IMR-90 (cell line): ENCODE measurements around the gene NCLN. TPM values are rescaled to one million over a fixed set of nuclear protein-coding genes. Genes with fewer than 3 reads are reported as not detected.

Experiments used
- ATAC-seq: fragments of 200-7000 bp; cut with Tn5 transposase; 2 replicates; pipeline ENCODE4 v1.9.1; 2020; ENCODE audit warnings: low read depth, mild to moderate bottlenecking, moderate library complexity
- BruUV-seq: library from RNA; stranded (reverse); fragments of 400-500 nt; replicated peaks from 2 replicates; lab custom pipeline; 2021; lab: Mats Ljungman, UMichigan
- CTCF ChIA-PET: fragments of 300-600 bp; formaldehyde crosslinking; extraction: SDS; loops from one replicate; lab custom pipeline; 2021; ENCODE audit warnings: antibody characterized with exemption; lab: Yijun Ruan, JAX
- POLR2A ChIA-PET: fragments of 300-600 bp; sonication (Branson Sonifier 250); formaldehyde crosslinking; loops from one replicate; lab custom pipeline; 2022; ENCODE audit warnings: antibody characterized with exemption; ENCODE audit not compliant: unreplicated experiment; lab: Charles Lee
- DNase-seq: peaks from one replicate; pipeline ENCODE4 v3.0.0; 2013
- H2AFZ ChIP-seq: replicated peaks from 2 replicates; pipeline ENCODE3; 2013; ENCODE audit warnings: low read length, mild to moderate bottlenecking; ENCODE audit not compliant: poor library complexity
- H2AK5ac ChIP-seq: 2 replicates; pipeline ENCODE4 v1.6.1; 2013; ENCODE audit warnings: low read depth, low read length, inconsistent platforms
- H2AK9ac ChIP-seq: replicated peaks from 2 replicates; pipeline ENCODE3; 2013; ENCODE audit warnings: mild to moderate bottlenecking, low read depth, low read length, moderate library complexity; ENCODE audit not compliant: poor library complexity
- H2BK120ac ChIP-seq: 2 replicates; pipeline ENCODE4 v1.6.1; 2013; ENCODE audit warnings: low read depth, low read length, inconsistent platforms
- H2BK15ac ChIP-seq: 3 replicates; pipeline ENCODE4 v1.6.1; 2013; ENCODE audit warnings: low read depth, low read length, inconsistent platforms
- H2BK20ac ChIP-seq: 2 replicates; pipeline ENCODE4 v1.6.1; 2013; ENCODE audit warnings: low read depth, mild to moderate bottlenecking, inconsistent platforms, low read length, moderate library complexity
- H2BK5ac ChIP-seq: 2 replicates; pipeline ENCODE4 v1.6.1; 2013; ENCODE audit warnings: mild to moderate bottlenecking, low read depth, low read length, inconsistent platforms; ENCODE audit not compliant: poor library complexity, severe bottlenecking
- H3K14ac ChIP-seq: replicated peaks from 2 replicates; pipeline ENCODE4 v1.6.1; 2013; ENCODE audit warnings: low read depth, low read length, inconsistent platforms
- H3K18ac ChIP-seq: 2 replicates; pipeline ENCODE4 v1.6.1; 2013; ENCODE audit warnings: low read depth, low read length, control low read depth
- H3K23ac ChIP-seq: 2 replicates; pipeline ENCODE4 v1.6.1; 2013; ENCODE audit warnings: low read depth, low read length, inconsistent platforms
- H3K27ac ChIP-seq: 2 replicates; pipeline ENCODE4 v1.5.1; 2013; ENCODE audit warnings: mild to moderate bottlenecking, control low read depth, low read length; ENCODE audit not compliant: insufficient read depth
- H3K27me3 ChIP-seq: 2 replicates; pipeline ENCODE4 v1.6.1; 2013; ENCODE audit warnings: low read length; ENCODE audit not compliant: control insufficient read depth, insufficient read depth
- H3K36me3 ChIP-seq: 2 replicates; pipeline ENCODE4 v1.6.1; 2013; ENCODE audit warnings: low read length, mixed read lengths; ENCODE audit not compliant: control insufficient read depth, insufficient read depth
- H3K4ac ChIP-seq: 2 replicates; pipeline ENCODE4 v1.6.1; 2013; ENCODE audit warnings: low read depth, low read length, inconsistent platforms
- H3K4me1 ChIP-seq: 2 replicates; pipeline ENCODE4 v1.6.1; 2013; ENCODE audit warnings: low read length, mixed read lengths; ENCODE audit not compliant: control insufficient read depth, insufficient read depth
- H3K4me2 ChIP-seq: 2 replicates; pipeline ENCODE4 v1.6.1; 2013; ENCODE audit warnings: low read depth, mild to moderate bottlenecking, control low read depth, low read length, moderate library complexity
- H3K4me3 ChIP-seq: 2 replicates; pipeline ENCODE4 v1.5.1; 2013; ENCODE audit warnings: low read depth, mild to moderate bottlenecking, control low read depth, low read length, moderate library complexity; ENCODE audit not compliant: insufficient read depth
- H3K56ac ChIP-seq: 2 replicates; pipeline ENCODE4 v1.6.1; 2013; ENCODE audit warnings: low read length, inconsistent platforms; ENCODE audit not compliant: insufficient read depth; ENCODE audit errors: extremely low read depth
- H3K79me1 ChIP-seq, 2 experiments: 2 replicates each; pipeline ENCODE4 v1.6.1; 2013; ENCODE audit warnings: low read length in 2 of 2, inconsistent platforms in 1 of 2, low read depth in 1 of 2
- H3K9ac ChIP-seq: 2 replicates; pipeline ENCODE4 v1.6.1; 2013; ENCODE audit warnings: low read depth, low read length, control low read depth
- H3K9me1 ChIP-seq: 2 replicates; pipeline ENCODE4 v1.6.1; 2013; ENCODE audit warnings: low read length, inconsistent platforms; ENCODE audit not compliant: insufficient read depth
- H3K9me3 ChIP-seq: 2 replicates; pipeline ENCODE4 v1.6.1; 2013; ENCODE audit warnings: low read length; ENCODE audit not compliant: control insufficient read depth, insufficient read depth
- H4K20me1 ChIP-seq: 2 replicates; pipeline ENCODE4 v1.6.1; 2013; ENCODE audit warnings: low read length, inconsistent platforms; ENCODE audit not compliant: insufficient read depth
- H4K5ac ChIP-seq: 2 replicates; pipeline ENCODE4 v1.6.1; 2013; ENCODE audit warnings: mild to moderate bottlenecking, low read depth, low read length, control low read depth
- H4K8ac ChIP-seq, 2 experiments: 2 replicates each; pipeline ENCODE4 v1.6.1; 2013; ENCODE audit warnings: low read depth in 2 of 2, low read length in 2 of 2, control low read depth in 1 of 2, inconsistent platforms in 1 of 2
- H4K91ac ChIP-seq: 2 replicates; pipeline ENCODE4 v1.6.1; 2013; ENCODE audit warnings: low read depth, low read length, inconsistent platforms; ENCODE audit not compliant: insufficient read depth
- BHLHE40 ChIP-seq: fragments of 150-350 bp; IDR thresholded peaks from 2 replicates; pipeline ENCODE4 v1.6.1; 2016; ENCODE audit warnings: mild to moderate bottlenecking, low read depth, low read length
- CEBPB ChIP-seq: IDR thresholded peaks from 2 replicates; pipeline ENCODE4 v1.6.1; 2012; ENCODE audit warnings: low read depth, low read length, improper control_type of control experiment
- CHD1 ChIP-seq: IDR thresholded peaks from 2 replicates; pipeline ENCODE4 v1.6.1; 2012; ENCODE audit warnings: low read depth, low read length, improper control_type of control experiment
- CTCF ChIP-seq: conservative IDR thresholded peaks from 2 replicates; pipeline ENCODE4 v1.5.1; 2012; ENCODE audit warnings: mild to moderate bottlenecking, low read depth, low read length, improper control_type of control experiment
- ELK1 ChIP-seq: fragments of 150-350 bp; IDR thresholded peaks from 2 replicates; pipeline ENCODE4 v1.6.1; 2016; ENCODE audit warnings: low read depth, mild to moderate bottlenecking, low read length, moderate library complexity, borderline replicate concordance
- FOS ChIP-seq: fragments of 150-350 bp; IDR thresholded peaks from 2 replicates; pipeline ENCODE4 v1.6.1; 2016; ENCODE audit warnings: low read depth, low read length
- MAFK ChIP-seq: IDR thresholded peaks from 2 replicates; pipeline ENCODE4 v1.6.1; 2012; ENCODE audit warnings: low read depth, low read length, improper control_type of control experiment
- MAZ ChIP-seq: IDR thresholded peaks from 2 replicates; pipeline ENCODE4 v1.6.1; 2012; ENCODE audit warnings: low read depth, mild to moderate bottlenecking, low read length, improper control_type of control experiment, moderate library complexity, borderline replicate concordance
- MXI1 ChIP-seq: IDR thresholded peaks from 2 replicates; pipeline ENCODE4 v1.6.1; 2012; ENCODE audit warnings: low read depth, mild to moderate bottlenecking, low read length, moderate library complexity, borderline replicate concordance
- NFE2L2 ChIP-seq: fragments of 150-350 bp; IDR thresholded peaks from 2 replicates; pipeline ENCODE4 v1.6.1; 2016; ENCODE audit warnings: low read depth, mild to moderate bottlenecking, low read length
- POLR2A ChIP-seq: IDR thresholded peaks from 2 replicates; pipeline ENCODE4 v1.6.1; 2012; ENCODE audit warnings: mild to moderate bottlenecking, low read depth, low read length
- RAD21 ChIP-seq: IDR thresholded peaks from 2 replicates; pipeline ENCODE4 v1.6.1; 2012; ENCODE audit warnings: low read length, improper control_type of control experiment
- RCOR1 ChIP-seq: IDR thresholded peaks from 2 replicates; pipeline ENCODE4 v1.6.1; 2012; ENCODE audit warnings: mild to moderate bottlenecking, low read length, improper control_type of control experiment; ENCODE audit not compliant: insufficient replicate concordance
- RFX5 ChIP-seq: IDR thresholded peaks from 2 replicates; pipeline ENCODE4 v1.8.0; 2012; ENCODE audit warnings: low read depth, mild to moderate bottlenecking, low read length, moderate library complexity
- SMC3 ChIP-seq: fragments of 150-350 bp; IDR thresholded peaks from 2 replicates; pipeline ENCODE4 v1.6.1; 2016; ENCODE audit warnings: low read depth, mild to moderate bottlenecking, antibody characterized with exemption, low read length, moderate library complexity
- USF2 ChIP-seq: fragments of 150-350 bp; IDR thresholded peaks from 2 replicates; pipeline ENCODE4 v1.6.1; 2017; ENCODE audit warnings: mild to moderate bottlenecking, antibody characterized with exemption, low read length, low read depth
- WGBS, 2 experiments: methylation state at CpG; one replicate each; pipeline versions ENCODE4 v1.1.5 to v1.1.7; 2013; ENCODE audit warnings: missing lambda C conversion rate in 2 of 2; ENCODE audit not compliant: insufficient read length in 1 of 2; ENCODE audit errors: extremely low coverage in 2 of 2; 5-methylcytosine and 5-hydroxymethylcytosine counted together
- dilution Hi-C: fragments of 300-500 bp; cut with HindIII; formaldehyde crosslinking; loops from one replicate; pipeline ENCODE4 v1.14.3; 2018; ENCODE audit warnings: low sequenced_read_pairs; ENCODE audit not compliant: unreplicated experiment
- in situ Hi-C: fragments of 300-500 bp; cut with MboI; formaldehyde crosslinking; loops from 3 replicates; pipeline ENCODE4 v1.14.3; 2019; ENCODE audit warnings: low sequenced_read_pairs, inconsistent platforms, mixed read lengths
- intact Hi-C: fragments of 100-400 bp; cut with micrococcal nuclease; formaldehyde crosslinking; loops from 2 replicates; pipeline ENCODE4 v1.10.0; 2022
- polyA plus RNA-seq, 3 experiments: library from polyadenylated mRNA; depleted of rRNA; stranded (reverse); fragments of >200 nt; gene quantifications; 2 replicates each; pipeline ENCODE4 v1.2.3, GENCODE V29; 2012; ENCODE audit warnings: low replicate concordance in 1 of 3
- total RNA-seq: library from RNA; depleted of rRNA; stranded (reverse); fragments of >200 nt; gene quantifications from 2 replicates; pipeline ENCODE4 v1.2.3, GENCODE V29; 2012

The NCLN gene
- total and polyA plus RNA-seq, 2 of the 4 experiments (the other 2 are of a cell fraction) = 32.8 to 90.8 TPM

- no CpG with 5 or more reads among the region's 4 CpGs for WGBS, 2 experiments
Measured at GRCh38 chr19:3233831-3234230, 48.1 kb downstream of the NCLN start.

More at GRCh38 chr19:3233831-3234230, 48.1 kb downstream of the NCLN start:
- Histone ChIP-seq H3K18ac (no peak overlapping the region), H3K14ac (no peak overlapping the region), H4K5ac (no peak overlapping the region), H2BK120ac (no peak overlapping the region), H4K8ac (no peak overlapping the region), H3K27me3 (peaks cover 25% of the 10 kb centered on the region), H3K27ac (no peak overlapping the region), H3K79me1 (no peaks in the 10 kb centered on the region), H3K4me1 (no peaks in the 10 kb centered on the region), H2AFZ (no peak overlapping the region), H3K4me2 (no peak overlapping the region), H3K9me3 (no peaks in the 10 kb centered on the region; the same call in 1 of the 2 replicates), H4K91ac (no peak overlapping the region), H4K20me1 (no peaks in the 10 kb centered on the region), H2BK15ac (no peak overlapping the region), H2BK5ac (no peak overlapping the region), H3K36me3 (no peaks in the 10 kb centered on the region), H3K4me3 (no peak overlapping the region), H2AK9ac (no peak overlapping the region), H3K23ac (no peak overlapping the region), H3K9ac (no peak overlapping the region), H3K4ac (no peak overlapping the region), H2AK5ac (no peak overlapping the region), H3K56ac (no peak overlapping the region), H2BK20ac (no peak overlapping the region), H3K9me1 (no peaks in the 10 kb centered on the region)
- ATAC-seq = no peak
- dilution Hi-C loops = no loop called here
- in situ Hi-C loops = no loop called here
- no peak for TF ChIP-seq CEBPB
- no peak for TF ChIP-seq BHLHE40
- no peak for TF ChIP-seq CHD1
- TF ChIP-seq MAZ = no peak
- no peak for TF ChIP-seq RFX5
- TF ChIP-seq RAD21 = no peak
- no peak for TF ChIP-seq RCOR1
- no peak for TF ChIP-seq SMC3
- TF ChIP-seq CTCF = no peak
- no peak for TF ChIP-seq FOS
- no peak for TF ChIP-seq POLR2A
- no peak for TF ChIP-seq NFE2L2
- TF ChIP-seq USF2 = no peak
- no peak for TF ChIP-seq MXI1
- no peak for TF ChIP-seq MAFK
- TF ChIP-seq ELK1 = no peak
- intact Hi-C loops = no loop called here
- ChIA-PET POLR2A (no interaction called here), CTCF (interaction anchor here (1.3 kb wide), 1 partner anchor 9 kb away, joined by 3 read pairs; the partner anchor contains the start of gene CELF5)
- no peak for DNase-seq
- no TSS peak for BruUV-seq
